Activated CD8-positive, alpha-beta T cell treated with anti-CD3 and anti-CD28 coated beads for 36 hours (primary cell): ENCODE data around the gene ASF1B. TPM values are rescaled to one million over a fixed set of nuclear protein-coding genes. Genes with fewer than 3 reads are reported as not detected.

Experiments
- ATAC-seq: fragments of 200-7000 bp; cut with Tn5 transposase; one replicate; pipeline ENCODE4 v1.10.0; 2021; ENCODE audit warnings: mild to moderate bottlenecking, moderate library complexity
- CTCF ChIA-PET: fragments of 350-600 bp; sonication (Branson Sonifier 250); formaldehyde crosslinking; loops from one replicate; lab custom pipeline; 2021; ENCODE audit warnings: antibody characterized with exemption; lab: Charles Lee
- POLR2A ChIA-PET: fragments of 350-600 bp; sonication (Branson Sonifier 250); formaldehyde crosslinking; loops from one replicate; lab custom pipeline; 2021; ENCODE audit warnings: antibody characterized with exemption; lab: Charles Lee
- DNase-seq: peaks from one replicate; pipeline ENCODE4 v3.0.0-alpha.2; 2020
- H3K27ac Mint-ChIP-seq: one replicate; pipeline ENCODE4 v1.8.0; 2021; ENCODE audit warnings: mild to moderate bottlenecking, mixed read lengths
- H3K27me3 Mint-ChIP-seq: one replicate; pipeline ENCODE4 v1.8.0; 2021; ENCODE audit warnings: mixed read lengths
- H3K36me3 Mint-ChIP-seq: one replicate; pipeline ENCODE4 v1.8.0; 2021; ENCODE audit warnings: low read depth, mixed read lengths
- H3K4me1 Mint-ChIP-seq: one replicate; pipeline ENCODE4 v1.8.0; 2021; ENCODE audit warnings: low read depth, mixed read lengths
- H3K4me3 Mint-ChIP-seq: one replicate; pipeline ENCODE4 v1.8.0; 2021; ENCODE audit warnings: mild to moderate bottlenecking, moderate library complexity, mixed read lengths
- H3K9me3 Mint-ChIP-seq: one replicate; pipeline ENCODE4 v1.8.0; 2021; ENCODE audit warnings: mixed read lengths
- CTCF ChIP-seq: fragments of 200-600 bp; IDR thresholded peaks from one replicate; pipeline ENCODE4 v1.8.0; 2022; ENCODE audit warnings: antibody characterized with exemption, mild to moderate bottlenecking
- intact Hi-C: fragments of 100-400 bp; cut with micrococcal nuclease; formaldehyde crosslinking; loops from one replicate; pipeline ENCODE4 v1.10.0; 2022
- total RNA-seq, 2 experiments: library from RNA; stranded (reverse); gene quantifications; one replicate each; pipeline ENCODE4 v1.2.3, GENCODE V29; 2021

The ASF1B gene
- total RNA-seq, 2 experiments from 2014 or later, result 53.5 to 55.3 TPM

- H3K4me3 Mint-ChIP-seq, result no peak overlapping the region
- no peak for ATAC-seq
- POLR2A ChIA-PET, result interaction anchor here (0.5 to 1.2 kb wide), 2 partner anchors 21 to 34 kb away, joined by 3 read pairs; partner anchors contain the start of gene ASF1B
- CTCF ChIA-PET, result interaction anchor here (0.9 to 2.2 kb wide), 5 partner anchors 11 to 149 kb away, joined by 3 to 14 read pairs (median 4); partner anchors contain the start of gene ASF1B
- DNase-seq, result no peak
- no peaks in the 10 kb centered on the region for H3K9me3 Mint-ChIP-seq
- no peaks in the 10 kb centered on the region for H3K27me3 Mint-ChIP-seq
- no peak for TF ChIP-seq CTCF
- H3K4me1 Mint-ChIP-seq, result no peaks in the 10 kb centered on the region
- H3K36me3 Mint-ChIP-seq, result no peaks in the 10 kb centered on the region
- H3K27ac Mint-ChIP-seq, result no peak overlapping the region
- intact Hi-C loops, result no loop called here
Observed at GRCh38 chr19:14102756-14103155, 33.6 kb downstream of the ASF1B start.

- no peaks in the 10 kb centered on the region for H3K27me3 Mint-ChIP-seq
- CTCF ChIA-PET, result interaction anchor here (1.8 to 2.2 kb wide), 2 partner anchors 13 to 34 kb away, joined by 4 to 14 read pairs; partner anchors contain the start of gene ASF1B
- no peaks in the 10 kb centered on the region for H3K9me3 Mint-ChIP-seq
- H3K4me1 Mint-ChIP-seq, result no peaks in the 10 kb centered on the region
- peaks cover 1% of the 10 kb centered on the region for H3K36me3 Mint-ChIP-seq
- POLR2A ChIA-PET, result no interaction called here
- no peak for DNase-seq
- H3K27ac Mint-ChIP-seq, result no peak overlapping the region
- intact Hi-C loops, result no loop called here
- H3K4me3 Mint-ChIP-seq, result no peak overlapping the region
- ATAC-seq, result no peak
- TF ChIP-seq CTCF, result no peak
Observed at GRCh38 chr19:14102102-14102696, 34.2 kb downstream of the ASF1B start.

DNA sequence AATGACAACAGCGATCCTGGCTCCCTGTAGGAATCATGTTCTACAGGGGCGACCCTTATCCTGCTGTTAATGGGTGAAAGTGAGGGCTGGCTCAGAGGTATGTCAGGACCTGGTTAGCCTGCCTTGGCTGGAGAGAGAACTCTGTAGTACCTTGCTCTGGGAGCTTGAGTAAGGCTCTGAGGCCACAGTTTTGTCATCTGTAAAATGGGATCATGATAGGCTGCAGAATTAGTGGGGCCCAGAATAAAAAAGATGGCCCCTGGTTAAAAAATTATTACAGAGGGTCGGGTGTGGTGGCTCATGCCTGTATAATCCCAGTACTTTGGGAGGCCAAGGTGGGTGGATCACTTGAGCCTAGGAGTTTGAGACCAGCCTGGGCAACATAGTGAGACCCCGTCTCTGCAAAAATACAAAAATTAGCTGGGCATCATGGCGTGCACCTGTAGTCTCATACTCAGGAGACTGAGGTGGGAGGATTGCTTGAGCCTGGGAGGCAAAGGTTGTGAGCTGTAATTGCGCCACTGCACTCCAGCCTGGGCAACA is 35.3 kb downstream of the ASF1B start:
- no peak for DNase-seq
- Mint-ChIP-seq H3K27me3 (no peaks in the 10 kb centered on the region), H3K4me3 (no peak overlapping the region), H3K4me1 (no peaks in the 10 kb centered on the region), H3K36me3 (peaks cover 7% of the 10 kb centered on the region), H3K27ac (no peak overlapping the region), H3K9me3 (no peaks in the 10 kb centered on the region)
- intact Hi-C loops, result no loop called here
- TF ChIP-seq CTCF, result no peak
- no peak for ATAC-seq
- ChIA-PET CTCF (interaction anchor here (1.8 kb wide), 1 partner anchor 35 kb away, joined by 4 read pairs; the partner anchor contains the start of gene ASF1B), POLR2A (no interaction called here)

DNA sequence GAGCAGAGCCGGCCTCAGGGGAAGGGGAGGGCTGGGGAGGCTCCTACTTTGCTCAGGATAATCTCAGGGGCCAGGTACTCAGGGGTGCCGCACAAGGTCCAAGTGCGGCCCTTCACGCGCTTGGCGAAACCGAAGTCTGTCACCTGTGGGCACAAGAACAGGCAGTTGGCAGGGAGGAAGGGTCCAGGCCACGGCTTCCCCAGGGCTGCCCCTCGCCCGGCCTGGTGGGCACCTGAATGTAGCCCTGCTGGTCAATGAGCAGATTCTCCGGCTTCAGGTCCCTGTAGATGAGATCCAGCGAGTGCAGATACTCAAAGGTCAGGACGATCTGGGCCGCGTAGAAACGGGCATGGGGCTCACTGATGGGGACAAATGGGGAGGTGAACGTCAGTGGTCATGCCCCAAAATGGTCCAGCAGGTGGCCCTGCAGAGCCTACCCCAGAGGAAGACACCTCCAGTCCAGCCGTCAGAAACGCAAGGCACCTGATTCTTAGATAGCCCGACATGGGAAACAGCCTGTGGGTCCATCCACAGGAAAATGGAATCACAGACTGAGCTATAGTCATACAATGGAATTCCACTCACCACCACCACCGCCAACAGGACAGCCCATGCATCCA is 38.7 kb downstream of the ASF1B start:
- intact Hi-C loops, result no loop called here
- Mint-ChIP-seq H3K36me3 (peaks cover 17% of the 10 kb centered on the region), H3K27ac (no peak overlapping the region), H3K9me3 (peaks cover 9% of the 10 kb centered on the region), H3K27me3 (no peaks in the 10 kb centered on the region), H3K4me3 (no peak overlapping the region), H3K4me1 (peaks cover 3% of the 10 kb centered on the region)
- DNase-seq (peak; percentile 30), ATAC-seq (no peak)
- ChIA-PET POLR2A (no interaction called here), CTCF (no interaction called here)
- no peak for TF ChIP-seq CTCF
